GM13977 (cell line): Measurements from ENCODE around the gene ERCC5.

ENCODE experiments used
- DNase-seq: peaks from one replicate; pipeline ENCODE4 v3.0.0; 2012; ENCODE audit warnings: low spot score
- in situ Hi-C: fragments of 300-500 bp; cut with MboI; formaldehyde crosslinking; loops from one replicate; pipeline ENCODE4 v1.12.0; 2022; ENCODE audit warnings: low sequenced_read_pairs, low pct_unique_long_range_greater_than_20kb, mixed read lengths, inconsistent platforms; ENCODE audit not compliant: unreplicated experiment
- TF ChIP-seq, protein P1 (sequence below): IDR thresholded peaks from 2 replicates; pipeline ENCODE4 v1.5.1; 2012; ENCODE audit warnings: mild to moderate bottlenecking, control low read depth; ENCODE audit not compliant: insufficient read depth; ENCODE audit errors: extremely low read depth, missing control alignments

ERCC5 gene

DNA sequence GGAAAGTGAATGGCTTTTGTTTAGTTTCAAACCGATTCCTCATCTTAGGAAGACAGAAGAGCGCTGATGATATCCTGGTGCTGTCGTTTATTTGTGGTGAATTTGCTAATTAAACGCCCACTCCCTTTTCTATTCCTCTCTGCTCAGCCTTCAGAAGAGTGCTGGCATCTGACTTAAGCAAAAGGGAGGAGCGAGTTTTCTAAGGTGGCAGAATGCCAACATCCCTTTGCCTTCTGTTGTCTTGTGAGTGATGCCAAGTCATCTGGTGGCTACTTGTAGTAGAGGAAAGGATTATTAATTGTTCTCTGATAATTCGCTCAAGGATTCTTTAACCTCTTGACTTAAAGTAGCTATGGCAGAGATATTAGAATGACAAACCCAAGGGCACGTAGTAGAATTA is 68.1 kb downstream of the ERCC5 start:
- in situ Hi-C loops: loop anchor here (10.0 kb wide), 1 partner anchor 231 kb away; no protein-coding TSS in a partner anchor
- TF ChIP-seq, protein P1, sequence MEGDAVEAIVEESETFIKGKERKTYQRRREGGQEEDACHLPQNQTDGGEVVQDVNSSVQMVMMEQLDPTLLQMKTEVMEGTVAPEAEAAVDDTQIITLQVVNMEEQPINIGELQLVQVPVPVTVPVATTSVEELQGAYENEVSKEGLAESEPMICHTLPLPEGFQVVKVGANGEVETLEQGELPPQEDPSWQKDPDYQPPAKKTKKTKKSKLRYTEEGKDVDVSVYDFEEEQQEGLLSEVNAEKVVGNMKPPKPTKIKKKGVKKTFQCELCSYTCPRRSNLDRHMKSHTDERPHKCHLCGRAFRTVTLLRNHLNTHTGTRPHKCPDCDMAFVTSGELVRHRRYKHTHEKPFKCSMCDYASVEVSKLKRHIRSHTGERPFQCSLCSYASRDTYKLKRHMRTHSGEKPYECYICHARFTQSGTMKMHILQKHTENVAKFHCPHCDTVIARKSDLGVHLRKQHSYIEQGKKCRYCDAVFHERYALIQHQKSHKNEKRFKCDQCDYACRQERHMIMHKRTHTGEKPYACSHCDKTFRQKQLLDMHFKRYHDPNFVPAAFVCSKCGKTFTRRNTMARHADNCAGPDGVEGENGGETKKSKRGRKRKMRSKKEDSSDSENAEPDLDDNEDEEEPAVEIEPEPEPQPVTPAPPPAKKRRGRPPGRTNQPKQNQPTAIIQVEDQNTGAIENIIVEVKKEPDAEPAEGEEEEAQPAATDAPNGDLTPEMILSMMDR: no peak
- DNase-seq: no peak

DNA sequence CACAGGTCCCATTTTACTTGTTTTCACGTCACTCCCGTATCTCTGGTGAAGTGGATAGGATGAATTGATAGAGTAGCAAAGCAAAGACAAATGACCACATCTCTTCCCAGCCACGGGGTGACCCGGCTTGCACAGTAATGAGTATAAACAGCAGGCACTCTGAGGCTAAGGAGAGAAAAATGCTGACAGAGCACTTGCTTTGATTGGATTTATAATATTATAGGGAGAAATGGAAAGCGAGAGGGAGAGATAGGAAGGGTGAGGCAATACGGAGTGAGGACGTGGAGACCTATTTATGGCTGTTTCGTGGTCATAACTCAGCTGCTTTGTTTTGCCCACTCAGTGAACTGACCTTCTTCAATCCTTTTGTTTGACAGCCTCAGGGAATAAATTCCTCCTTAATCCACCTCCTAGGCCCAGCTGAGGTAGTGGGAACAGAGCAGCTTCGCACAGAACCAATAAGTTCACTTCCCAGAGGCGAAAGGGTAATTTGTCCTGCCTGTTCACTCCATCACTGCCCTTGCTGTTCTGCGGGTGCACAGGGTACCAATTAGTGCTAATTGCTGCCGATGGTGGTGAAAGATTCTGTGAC is 68.6 kb downstream of the ERCC5 start:
- DNase-seq: no peak
- in situ Hi-C loops: loop anchor here (10.0 kb wide), 1 partner anchor 230 kb away; no protein-coding TSS in a partner anchor
- TF ChIP-seq, protein P1: no peak

DNA sequence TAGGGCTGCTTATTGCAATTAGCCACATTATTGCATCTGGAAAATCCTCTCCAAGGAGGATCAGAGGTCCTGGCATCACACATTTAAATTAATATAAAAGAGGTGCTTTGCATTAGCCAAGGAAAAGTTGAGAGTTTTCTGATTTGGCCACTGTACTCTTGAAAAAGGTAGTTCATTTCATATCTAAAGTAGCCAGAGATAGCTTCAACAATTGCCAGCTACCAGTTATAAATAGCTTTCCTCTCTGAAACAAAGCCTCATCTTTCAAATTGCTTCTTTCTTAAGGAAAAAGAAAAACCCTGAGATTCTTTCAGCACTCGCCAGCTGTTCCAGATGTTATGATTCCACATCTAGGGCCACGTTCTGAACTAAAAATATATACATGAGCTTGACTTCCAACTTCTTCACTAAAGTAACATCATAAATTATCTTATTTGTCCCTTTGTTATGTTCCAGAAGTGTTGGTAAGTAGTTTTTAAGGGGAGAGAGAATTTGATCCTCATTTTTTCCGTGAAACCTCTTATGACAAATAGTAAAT is 69.6 kb downstream of the ERCC5 start:
- no peak for DNase-seq
- TF ChIP-seq, protein P1: no peak
- in situ Hi-C loops: loop anchor here (10.0 kb wide), 1 partner anchor 229 kb away; no protein-coding TSS in a partner anchor

DNA sequence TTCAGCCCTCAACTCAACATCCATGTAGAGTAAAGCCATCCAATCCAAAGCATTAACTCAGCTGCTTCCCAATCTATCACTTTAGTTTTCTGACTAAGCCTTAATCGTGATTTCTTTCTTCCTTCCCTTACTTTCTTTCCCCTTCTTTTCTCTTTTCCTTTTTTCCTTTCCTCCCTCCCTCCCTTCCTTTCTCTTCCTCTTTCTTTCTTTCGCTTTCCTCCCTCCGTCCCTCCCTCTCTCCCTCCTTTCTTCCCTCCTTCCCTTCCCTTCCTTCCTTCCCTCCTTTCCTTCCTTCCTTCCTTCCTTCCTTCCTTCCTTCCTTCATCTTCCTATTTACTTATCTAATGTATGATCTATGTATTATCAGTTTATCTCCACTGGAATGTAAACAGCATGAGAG is 71.2 kb downstream of the ERCC5 start:
- in situ Hi-C loops: loop anchor here (10.0 kb wide), 1 partner anchor 228 kb away; no protein-coding TSS in a partner anchor
- TF ChIP-seq, protein P1: no peak

DNA sequence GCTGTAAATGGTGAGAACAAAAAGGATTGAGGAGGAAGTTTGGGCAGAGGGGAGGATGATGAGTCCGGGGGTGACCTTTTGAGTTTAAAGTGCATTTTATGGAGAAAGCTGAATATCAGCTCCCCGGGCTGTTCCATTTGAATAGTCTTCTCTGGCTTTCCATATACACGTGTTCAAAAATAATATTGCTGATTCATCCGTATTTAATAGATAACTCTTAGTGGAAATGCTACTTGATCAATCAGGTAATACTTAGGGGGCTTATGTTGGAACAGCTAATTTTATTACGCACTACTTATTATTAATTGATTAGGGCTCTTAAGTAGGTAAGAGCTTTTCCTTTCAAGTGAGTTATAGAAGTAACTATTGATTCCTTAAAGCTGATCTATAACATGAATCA is 76.4 kb downstream of the ERCC5 start:
- in situ Hi-C loops: no loop called here
- no peak for DNase-seq
- TF ChIP-seq, protein P1: no peak

More for the DNA sequence above, 71.2 kb downstream of the ERCC5 start:
- no peak for DNase-seq
